Stimulated activated CD4-positive, alpha-beta T cell treated with anti-CD3 and anti-CD28 coated beads, Interleukin-12 subunit alpha, Interleukin-12 subunit beta, amount 100 ng/mL, for 48 hours (primary cell): ENCODE results near the gene SEMA6A.

Experiments used
- DNase-seq, 3 donors: peaks; one replicate each; pipeline ENCODE4 v3.0.0-alpha.2; 2020; ENCODE audit warnings: low read depth in 2 of 3, low spot score in 1 of 3

The SEMA6A gene

GRCh38 chr5:116442931-116443551, 131.6 kb downstream of the SEMA6A start:
- no peak for DNase-seq

- DNase-seq, result no peak
These were observed 132.5 kb downstream of the SEMA6A start for GRCh38 chr5:116442095-116442534.

GRCh38 chr5:116441223-116441622, 133.4 kb downstream of the SEMA6A start:
- no peak for DNase-seq

- no peak for DNase-seq
These were observed 134.1 kb downstream of the SEMA6A start for GRCh38 chr5:116440457-116441001.

GRCh38 chr5:116439905-116440304, 134.7 kb downstream of the SEMA6A start:
- DNase-seq, result no peak

GRCh38 chr5:116438979-116439554, 135.6 kb downstream of the SEMA6A start:
- DNase-seq, result no peak

- no peak for DNase-seq
These were observed 136.6 kb downstream of the SEMA6A start for GRCh38 chr5:116437922-116438578.

GRCh38 chr5:116437351-116437705, 137.3 kb downstream of the SEMA6A start:
- DNase-seq, result no peak

- no peak for DNase-seq
These were observed 137.8 kb downstream of the SEMA6A start for GRCh38 chr5:116436674-116437350.

- no peak for DNase-seq
These were observed 145.7 kb downstream of the SEMA6A start for GRCh38 chr5:116428966-116429365.

GRCh38 chr5:116428413-116428812, 146.2 kb downstream of the SEMA6A start:
- no peak for DNase-seq

- no peak for DNase-seq
These were observed 149.7 kb downstream of the SEMA6A start for GRCh38 chr5:116424951-116425350.

GRCh38 chr5:116424258-116424615, 150.4 kb downstream of the SEMA6A start:
- DNase-seq, result no peak

GRCh38 chr5:116423587-116424257, 150.9 kb downstream of the SEMA6A start:
- DNase-seq, result no peak

GRCh38 chr5:116423141-116423540, 151.5 kb downstream of the SEMA6A start:
- DNase-seq, result no peak

- no peak for DNase-seq
These were observed 153.5 kb downstream of the SEMA6A start for GRCh38 chr5:116421080-116421629.

GRCh38 chr5:116420540-116420939, 154.1 kb downstream of the SEMA6A start:
- DNase-seq, result no peak

- DNase-seq, result no peak
These were observed 155.4 kb downstream of the SEMA6A start for GRCh38 chr5:116419258-116419657.

- DNase-seq, result no peak
These were observed 155.8 kb downstream of the SEMA6A start for GRCh38 chr5:116418774-116419173.

- no peak for DNase-seq
These were observed 156.6 kb downstream of the SEMA6A start for GRCh38 chr5:116418016-116418415.

GRCh38 chr5:116415989-116416388, 158.6 kb downstream of the SEMA6A start:
- DNase-seq, result no peak
